Activated CD8-positive, alpha-beta memory T cell treated with anti-CD3 and anti-CD28 coated beads, Interleukin-2, amount 50 U/mL, for 4 hours (primary cell): ENCODE results near the gene FAM131A.

Source experiments
- DNase-seq: peaks from one replicate; pipeline ENCODE4 v3.0.0-alpha.2; 2020

The FAM131A gene

DNA sequence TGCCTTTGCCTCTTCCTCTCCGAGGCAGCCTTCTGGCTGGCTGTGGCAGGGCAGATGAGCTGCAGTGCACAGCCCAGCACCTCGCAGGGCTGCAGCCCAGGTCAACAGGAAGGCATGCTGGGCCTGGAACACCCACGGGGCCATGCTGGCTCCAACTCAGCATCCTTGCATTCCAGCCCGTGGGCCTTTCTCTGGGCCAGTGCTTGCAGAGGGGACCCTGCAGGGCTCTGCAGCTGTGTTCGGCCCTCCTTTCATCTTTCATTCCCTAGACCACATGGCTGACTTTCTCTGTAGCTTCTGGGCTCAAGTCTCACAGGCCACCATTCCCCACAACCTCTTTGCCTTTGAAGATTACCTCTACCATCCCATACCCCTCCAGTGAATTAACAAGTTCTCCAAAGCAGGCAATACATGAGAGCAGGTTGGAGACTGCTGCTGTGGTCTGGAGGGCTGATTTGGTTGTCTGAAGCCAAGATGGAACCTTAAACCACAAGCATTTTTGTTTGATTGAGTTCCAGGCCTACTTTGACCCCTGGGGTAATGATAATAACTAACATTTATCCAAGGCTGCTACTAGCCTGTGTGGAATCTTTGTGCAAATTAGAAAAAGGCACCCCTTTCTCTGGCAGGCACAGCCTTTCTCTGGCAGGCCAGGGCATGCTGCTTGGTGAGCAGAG lies 5.9 kb downstream of the FAM131A start:
- DNase-seq = no peak

DNA sequence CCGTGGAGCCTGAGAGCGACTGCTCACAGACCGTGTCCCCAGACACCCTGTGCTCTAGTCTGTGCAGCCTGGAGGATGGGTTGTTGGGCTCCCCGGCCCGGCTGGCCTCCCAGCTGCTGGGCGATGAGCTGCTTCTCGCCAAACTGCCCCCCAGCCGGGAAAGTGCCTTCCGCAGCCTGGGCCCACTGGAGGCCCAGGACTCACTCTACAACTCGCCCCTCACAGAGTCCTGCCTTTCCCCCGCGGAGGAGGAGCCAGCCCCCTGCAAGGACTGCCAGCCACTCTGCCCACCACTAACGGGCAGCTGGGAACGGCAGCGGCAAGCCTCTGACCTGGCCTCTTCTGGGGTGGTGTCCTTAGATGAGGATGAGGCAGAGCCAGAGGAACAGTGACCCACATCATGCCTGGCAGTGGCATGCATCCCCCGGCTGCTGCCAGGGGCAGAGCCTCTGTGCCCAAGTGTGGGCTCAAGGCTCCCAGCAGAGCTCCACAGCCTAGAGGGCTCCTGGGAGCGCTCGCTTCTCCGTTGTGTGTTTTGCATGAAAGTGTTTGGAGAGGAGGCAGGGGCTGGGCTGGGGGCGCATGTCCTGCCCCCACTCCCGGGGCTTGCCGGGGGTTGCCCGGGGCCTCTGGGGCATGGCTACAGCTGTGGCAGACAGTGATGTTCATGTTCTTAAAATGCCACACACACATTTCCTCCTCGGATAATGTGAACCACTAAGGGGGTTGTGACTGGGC lies 7.3 kb downstream of the FAM131A start:
- DNase-seq = no peak

DNA sequence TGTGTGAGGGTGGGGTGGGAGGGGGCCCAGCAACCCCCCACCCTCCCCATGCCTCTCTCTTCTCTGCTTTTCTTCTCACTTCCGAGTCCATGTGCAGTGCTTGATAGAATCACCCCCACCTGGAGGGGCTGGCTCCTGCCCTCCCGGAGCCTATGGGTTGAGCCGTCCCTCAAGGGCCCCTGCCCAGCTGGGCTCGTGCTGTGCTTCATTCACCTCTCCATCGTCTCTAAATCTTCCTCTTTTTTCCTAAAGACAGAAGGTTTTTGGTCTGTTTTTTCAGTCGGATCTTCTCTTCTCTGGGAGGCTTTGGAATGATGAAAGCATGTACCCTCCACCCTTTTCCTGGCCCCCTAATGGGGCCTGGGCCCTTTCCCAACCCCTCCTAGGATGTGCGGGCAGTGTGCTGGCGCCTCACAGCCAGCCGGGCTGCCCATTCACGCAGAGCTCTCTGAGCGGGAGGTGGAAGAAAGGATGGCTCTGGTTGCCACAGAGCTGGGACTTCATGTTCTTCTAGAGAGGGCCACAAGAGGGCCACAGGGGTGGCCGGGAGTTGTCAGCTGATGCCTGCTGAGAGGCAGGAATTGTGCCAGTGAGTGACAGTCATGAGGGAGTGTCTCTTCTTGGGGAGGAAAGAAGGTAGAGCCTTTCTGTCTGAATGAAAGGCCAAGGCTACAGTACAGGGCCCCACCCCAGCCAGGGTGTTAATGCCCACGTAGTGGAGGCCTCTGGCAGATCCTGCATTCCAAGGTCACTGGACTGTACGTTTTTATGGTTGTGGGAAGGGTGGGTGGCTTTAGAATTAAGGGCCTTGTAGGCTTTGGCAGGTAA lies 8.1 kb downstream of the FAM131A start:
- DNase-seq = no peak

DNA sequence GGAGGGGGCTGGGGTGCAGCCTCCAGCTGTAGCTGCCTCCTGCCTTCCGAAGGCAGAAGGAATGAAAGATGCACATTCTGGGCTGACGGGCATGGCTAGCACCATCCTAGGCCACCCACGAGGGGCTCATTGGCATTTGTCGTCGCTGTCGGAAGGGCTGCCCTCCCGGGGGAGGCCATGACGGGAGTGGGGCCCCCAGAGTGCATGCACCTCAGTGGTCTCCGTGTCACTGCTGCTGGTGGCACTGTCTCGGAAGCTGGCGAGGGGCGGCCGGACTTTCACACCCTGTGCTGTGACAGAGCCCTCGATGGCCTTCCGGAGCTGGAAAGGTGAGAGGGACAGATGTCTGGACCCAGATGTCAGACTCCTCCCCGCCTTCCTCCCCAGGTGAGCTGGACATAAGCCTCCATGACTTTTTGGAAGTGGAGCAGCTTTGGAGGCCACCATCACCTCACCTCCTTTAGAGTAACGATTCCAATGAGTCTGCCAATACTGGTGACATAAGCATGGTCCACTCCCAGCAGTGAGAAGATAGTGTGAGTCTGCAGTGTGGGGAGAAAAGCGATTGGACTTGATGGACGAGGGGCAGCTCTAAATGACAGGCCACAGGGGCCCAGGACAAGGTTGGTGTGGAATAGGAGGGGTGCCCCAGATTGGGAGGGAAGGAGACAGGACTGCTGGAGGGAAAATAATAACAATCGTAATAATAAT lies 9.2 kb downstream of the FAM131A start:
- no peak for DNase-seq

DNA sequence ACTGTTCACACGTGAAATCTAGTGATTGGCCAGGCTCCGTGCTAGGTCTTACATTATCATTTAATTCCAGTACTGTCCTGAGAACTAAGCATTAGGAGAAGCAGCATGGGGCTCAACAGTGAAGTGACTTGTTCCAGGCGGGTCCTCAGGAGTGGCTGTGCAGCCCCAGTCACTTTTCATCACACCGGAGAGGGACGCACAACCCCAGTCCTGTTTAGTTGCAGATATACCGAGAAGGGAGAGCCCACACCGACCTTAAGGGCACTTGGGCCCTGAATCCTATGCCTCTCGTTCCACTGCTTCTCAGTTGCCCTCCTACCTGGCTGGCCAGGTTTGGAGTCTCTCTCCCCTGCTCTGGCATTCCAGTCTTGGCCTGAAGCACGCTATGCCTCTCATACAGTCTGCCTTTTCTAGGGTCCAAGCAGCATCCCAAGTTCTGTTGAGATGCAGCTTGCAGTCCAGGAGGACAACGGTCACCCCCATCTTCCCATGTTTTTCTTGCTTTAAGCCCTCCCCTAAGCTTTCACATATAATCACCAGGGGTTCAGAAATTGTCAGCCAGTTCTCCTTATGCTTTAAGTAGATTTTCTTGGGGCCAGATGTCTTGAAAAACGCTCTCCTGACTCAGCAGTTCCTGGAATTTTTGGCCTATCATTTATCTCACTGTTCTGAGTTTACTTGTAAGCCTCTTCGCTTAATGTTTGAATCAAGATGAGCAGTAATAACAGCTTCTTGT lies 10.1 kb downstream of the FAM131A start:
- DNase-seq = no peak

DNA sequence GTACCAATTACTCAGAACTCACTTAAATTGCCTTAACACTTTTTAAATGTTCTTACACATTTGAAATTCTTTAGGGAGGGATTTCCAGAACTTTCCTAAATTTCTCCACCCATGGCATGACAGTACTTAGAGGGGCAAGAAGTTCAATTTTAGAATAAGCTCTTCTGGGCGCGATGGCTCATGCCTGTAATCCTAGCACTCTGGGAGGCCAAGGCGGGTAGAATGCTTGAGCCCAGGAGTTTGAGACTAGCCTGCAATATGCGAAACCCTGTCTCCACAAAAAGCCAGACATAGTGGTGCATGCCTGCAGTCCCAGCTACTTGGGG lies 10.6 kb downstream of the FAM131A start:
- DNase-seq = no peak

DNA sequence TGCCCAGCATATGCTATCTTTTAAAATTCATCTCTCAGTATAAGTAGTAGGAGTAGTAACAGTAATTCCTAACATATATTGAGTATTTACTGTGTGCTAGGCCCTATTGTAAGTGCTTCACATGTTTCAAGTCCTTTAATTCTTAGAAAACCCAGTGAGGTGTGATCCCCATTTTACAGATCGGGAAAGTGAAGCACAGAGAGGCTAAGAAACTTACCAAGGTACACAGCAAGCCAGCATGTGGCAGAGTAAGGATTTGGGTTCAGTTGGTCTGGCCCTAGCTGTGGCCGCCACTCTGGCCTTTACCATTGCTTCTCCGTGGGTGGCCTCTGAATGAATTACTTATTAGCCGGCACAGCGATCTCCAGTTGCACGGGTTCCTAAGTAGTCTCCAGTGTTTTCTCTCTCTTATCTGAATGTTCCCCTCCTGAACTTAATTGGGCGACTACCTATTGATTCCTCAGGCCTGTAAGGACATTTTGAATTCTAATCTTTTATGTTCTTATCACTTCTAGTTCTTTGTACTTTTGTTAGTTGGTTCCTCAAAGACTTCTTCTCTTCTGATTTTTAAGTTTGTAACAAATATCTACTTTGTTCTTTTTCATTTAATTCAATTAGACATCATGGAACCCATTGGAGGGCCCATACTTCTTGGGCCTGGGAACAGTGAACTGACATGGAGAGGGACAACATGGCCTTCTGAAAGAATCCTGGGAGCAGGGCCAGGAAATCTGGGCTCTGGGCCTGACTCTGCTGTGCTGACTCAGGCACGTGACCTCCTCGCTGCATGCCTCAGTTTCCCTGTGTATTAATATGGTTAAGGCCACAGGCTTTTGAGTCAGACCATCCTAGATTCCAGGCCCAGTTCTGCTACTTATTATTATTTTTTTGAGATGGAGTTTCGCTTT lies 12.4 kb downstream of the FAM131A start:
- DNase-seq = no peak

DNA sequence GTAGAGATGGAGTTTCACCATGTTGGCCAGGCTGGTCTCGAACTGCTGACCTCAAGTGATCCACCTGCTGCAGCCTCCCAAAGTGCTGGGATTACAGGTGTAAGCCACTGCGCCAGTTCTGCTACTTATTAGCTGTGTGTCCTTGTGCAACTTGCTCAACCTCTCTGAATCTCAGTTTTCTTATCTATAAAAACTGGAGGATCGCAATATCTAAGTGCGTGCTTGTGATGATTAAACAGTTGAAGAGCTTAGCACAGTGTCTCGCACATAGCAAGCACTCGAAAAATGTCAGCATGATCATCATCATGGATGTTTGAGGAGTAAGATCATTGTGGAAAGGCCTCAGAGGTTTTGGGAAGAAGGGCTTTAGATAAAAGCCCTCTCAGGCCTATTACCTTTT lies 13.2 kb downstream of the FAM131A start:
- DNase-seq = no peak

DNA sequence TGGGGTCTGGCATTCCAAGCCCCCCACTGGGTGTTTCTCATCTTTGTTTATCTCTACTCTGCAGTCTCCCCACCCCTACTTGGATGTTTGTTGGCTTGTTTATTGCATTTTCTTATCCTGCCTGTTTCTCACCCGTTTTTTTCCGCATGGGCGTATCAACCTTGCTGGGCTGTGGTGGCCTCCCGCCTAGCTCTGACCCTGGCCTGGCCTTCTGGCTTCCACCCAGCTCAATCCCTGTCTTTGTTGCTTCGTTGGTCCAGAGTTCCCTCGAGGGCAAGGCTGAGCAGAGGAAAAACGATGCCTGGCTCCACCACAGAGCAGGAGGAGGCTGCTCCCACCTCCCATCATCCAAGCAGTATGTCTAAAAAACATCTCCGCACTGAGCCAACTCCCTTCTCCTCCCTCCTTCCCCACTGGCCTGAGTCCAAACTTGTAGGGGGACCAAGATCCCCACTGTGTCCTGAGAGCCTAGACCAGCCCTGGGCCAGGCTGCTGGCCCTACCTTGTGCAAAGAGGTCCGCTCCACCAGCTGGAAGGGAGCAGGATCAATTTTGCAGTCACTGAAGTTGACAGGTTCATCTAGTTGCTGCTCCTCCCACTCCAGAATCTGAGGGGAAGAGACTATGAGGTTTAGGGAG lies 14.2 kb downstream of the FAM131A start:
- DNase-seq = no peak

DNA sequence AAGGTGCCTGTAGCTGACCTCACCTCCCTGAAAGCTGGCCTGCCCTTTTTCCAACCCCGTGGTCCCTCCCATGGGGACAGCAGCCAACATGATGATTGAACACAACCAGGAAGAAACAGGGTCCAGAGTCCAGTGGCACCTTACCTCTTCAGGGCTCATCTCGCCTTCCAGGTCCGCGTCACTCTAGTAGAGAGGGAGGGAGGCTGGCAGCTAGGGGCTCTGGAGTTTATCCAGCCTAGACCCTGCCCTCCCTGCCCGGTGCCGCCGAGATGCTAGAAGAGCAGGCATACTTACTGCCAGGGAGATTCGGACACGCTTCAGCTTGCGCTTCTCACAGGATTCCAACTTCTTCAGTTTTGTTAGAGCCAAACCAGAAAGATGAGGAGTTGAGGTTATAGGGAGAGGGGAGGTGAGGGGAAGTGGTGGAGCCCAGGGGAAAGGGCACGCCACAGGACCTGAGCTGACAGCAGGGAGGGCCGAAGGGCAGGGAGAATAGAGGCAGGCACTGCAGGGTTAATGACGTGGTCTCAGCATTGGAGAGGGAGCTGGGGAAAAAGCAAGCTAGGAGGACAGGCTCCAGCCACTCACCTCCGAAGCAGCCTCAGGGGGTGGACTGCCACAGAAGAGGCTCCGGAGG lies 14.9 kb downstream of the FAM131A start:
- no peak for DNase-seq

DNA sequence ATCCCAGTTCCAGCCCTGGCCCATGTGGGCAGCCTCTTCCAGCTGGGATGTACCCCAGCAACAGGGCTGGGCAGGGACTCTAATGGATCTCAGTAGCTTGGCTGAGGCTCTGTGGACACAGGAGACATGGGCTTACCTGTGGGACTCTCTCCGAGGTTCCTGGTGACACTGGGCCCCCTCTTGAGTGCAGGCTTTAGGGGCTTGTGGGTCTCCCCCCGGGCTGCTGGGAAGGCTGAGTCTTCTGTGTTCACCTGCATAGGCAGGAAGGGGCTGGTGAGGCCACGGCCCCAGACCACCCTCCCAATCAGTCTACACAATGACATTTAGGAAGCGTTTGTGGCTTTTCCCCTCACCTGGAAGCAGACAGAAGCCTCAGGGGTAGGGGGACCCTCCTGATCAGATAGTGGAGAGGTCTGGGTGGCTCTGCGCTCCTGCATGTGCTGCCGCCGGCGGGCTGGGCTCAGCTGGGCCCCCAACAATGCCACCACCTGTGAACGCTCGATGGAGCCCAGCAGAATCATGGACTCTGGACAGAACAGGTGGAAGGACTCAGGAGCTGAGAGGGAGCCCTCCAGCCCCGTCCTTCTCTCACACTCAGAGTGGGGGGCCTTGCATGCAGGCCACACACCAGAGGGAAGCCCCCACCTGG lies 15.6 kb downstream of the FAM131A start:
- DNase-seq = no peak

DNA sequence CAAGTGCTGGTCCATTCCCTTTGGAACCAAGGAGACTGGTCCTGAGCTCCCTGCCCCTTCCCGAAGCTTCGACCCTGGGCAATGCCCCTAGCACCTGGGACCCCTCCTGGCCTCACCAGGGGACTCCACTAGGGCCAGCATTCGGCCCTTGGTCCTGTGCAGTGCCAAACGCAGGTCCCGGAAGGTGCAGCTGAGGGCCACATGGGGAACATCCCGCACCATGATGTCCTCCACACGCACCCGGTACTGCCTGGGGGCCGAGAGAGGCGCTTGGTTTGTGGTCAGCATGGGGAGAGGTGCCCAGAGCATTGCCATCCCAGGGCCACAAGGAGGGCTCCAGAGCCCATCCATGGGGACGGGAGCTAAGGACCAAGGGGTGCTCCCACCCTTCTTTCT lies 16.1 kb downstream of the FAM131A start:
- no peak for DNase-seq

DNA sequence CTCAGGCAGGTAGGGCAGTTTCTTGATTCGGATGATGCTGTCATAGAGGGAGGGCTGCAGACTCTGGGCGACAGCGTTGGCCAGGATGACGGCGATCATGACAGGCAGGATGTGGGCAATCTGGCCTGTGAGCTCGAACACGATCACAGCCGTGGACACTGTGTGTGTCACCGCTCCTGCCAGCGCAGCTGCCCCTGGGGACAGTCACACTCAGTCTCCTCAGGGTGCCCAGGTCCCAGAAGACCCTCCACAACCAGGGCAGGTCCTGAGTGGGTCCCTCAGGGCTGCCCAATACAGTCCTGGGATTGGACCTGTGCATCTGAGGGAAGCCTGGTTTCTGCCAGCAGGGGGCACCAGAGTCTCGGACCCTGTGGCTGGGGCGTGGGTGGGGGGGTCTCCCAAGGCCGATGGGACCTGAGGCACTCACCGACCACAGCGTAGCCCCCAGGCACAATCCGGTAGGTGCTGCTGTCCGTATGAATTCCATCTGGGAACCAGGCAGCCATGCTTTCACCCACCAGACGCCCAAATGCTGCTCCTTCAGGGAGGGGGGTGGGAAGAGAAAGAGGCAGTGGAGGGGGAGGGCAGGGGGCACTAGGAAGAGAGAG lies 16.8 kb downstream of the FAM131A start:
- peak; percentile 73 for DNase-seq

DNA sequence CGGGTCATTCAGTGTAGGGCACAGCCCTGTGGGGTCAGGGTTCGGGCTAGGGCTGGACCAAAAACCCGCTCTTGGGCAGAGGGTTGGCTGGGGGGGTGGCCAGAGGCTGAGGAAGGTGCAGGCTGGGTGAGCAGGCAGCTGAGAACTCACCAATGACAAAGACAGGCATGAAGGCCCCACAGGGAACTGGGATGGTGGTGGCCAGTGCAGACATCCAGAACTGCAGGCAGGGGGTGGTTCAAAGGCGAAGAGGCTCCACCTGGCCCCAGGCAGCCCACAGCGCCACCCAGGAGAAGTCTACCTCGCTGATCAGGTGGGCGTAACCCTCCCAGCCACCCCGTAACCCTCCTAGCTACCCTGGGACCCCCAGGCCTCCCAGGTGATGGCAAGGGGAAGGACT lies 17.4 kb downstream of the FAM131A start:
- DNase-seq = no peak

DNA sequence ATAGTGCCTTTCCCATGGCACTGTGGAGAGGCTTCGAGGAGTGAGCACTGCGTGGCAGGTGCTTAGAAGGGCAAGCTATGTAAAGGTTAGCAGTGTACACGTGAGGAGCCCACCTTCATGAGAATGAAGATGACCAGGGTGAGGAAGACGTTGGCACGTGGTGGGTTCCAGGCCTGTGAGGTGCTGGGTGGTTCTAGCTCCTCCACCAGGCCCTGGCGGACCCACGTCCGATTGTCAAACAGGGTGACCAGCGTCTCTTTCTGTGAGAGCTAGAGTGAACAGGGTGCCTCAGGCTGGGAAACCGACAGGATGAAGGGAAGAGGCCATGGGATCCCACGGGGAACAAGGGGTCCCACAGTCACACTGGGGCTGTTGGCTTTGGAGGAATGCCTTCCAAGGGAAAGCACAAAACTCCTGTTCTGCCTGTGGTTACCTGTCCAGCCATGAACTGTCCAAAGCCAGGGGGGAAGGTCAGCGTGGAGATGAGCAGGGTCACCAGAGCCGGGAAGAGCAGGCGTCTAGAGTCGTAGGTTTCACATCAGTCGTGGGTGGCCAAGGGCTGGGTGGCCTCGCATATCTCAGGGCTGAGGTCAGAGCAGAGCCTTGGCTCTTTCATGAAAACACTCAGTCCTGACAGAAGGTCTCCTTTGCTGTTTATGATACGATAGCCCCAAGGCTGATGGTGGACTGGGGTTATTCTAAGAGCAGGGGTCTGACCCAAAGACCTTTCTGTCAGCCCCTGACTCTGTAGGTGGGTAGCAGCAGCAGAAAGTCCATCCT lies 18.1 kb downstream of the FAM131A start:
- DNase-seq = no peak

DNA sequence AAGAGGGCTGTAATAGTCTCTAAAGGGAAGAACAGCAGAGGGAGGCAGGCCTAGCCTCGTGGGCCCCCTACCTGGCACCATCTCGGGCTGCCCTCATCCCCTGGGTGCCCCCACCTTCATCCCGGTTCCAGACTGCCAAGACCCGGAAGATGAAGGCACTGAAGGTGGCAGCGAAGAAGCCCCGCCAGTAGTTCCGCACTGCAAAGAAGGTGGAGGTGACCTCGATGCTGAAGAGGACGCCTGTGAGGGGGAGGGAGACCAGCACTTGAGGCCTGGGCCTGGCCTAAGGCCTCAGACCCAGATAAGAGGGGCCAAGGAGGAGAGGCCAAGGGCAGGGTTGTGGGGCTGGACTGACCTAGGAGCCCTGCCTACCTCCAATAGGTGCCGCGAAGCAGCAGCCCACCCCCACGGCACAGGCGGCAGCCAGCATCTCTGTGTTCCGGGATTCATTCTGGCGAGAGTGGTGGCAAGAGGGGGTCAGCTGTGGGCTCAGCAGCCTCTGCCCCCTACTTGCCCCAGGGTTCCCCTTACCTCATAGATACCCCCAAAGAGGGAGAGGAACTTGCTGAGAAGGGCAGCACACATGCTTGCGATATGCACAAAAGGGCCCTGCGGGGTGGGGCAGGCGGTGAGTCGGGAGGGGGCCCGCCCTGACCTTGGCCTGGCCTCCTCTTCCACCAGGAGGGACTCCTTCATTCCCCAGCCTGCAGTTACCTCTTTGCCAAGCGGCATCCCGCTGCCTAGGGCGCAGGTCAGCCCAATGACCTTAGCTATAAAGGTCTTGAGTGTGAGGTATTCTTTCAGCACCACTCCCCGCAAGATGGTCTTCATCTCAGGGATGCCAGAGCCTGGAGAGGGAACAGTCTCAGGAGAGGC lies 20.1 kb downstream of the FAM131A start:
- no peak for DNase-seq

DNA sequence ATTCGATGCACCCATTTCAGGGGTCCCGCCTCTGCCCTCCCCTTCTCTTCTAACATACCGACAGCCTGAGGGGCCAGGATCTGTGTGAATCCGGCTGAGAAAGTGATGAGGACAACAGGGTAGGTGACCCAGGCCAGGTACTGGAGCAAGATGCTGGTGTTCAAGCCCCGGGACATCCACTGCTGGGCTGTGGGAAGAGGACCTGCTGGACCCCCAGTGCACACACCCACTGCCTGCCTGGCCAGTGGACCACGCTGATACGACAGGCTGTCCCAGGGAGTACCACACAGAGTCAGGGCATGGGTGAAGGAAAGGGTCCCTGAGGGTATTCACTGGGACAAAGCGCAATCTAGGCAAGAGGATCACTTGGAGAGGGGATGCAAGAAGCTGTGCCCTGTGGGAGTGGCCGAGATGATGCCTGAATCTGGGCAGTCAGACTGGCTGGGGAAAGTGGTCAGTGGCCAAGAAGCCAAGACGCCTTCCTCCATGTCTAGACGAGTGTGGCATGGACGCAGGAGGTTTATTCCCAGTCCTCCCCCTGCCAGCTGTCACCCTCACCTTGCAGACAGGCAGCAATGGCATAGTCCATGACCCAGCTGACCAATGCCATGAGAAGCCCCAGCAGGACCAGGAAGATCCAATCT lies 20.8 kb downstream of the FAM131A start:
- DNase-seq = no peak
